Endothelial cell of umbilical vein (primary cell): ENCODE results near the gene MTMR6. TPM values are rescaled to one million over a fixed set of nuclear protein-coding genes. Genes with fewer than 3 reads are reported as not detected.

Source experiments
- BruUV-seq: library from RNA; stranded (reverse); fragments of 400-500 nt; replicated peaks from 2 replicates; lab custom pipeline; 2021; lab: Mats Ljungman, UMichigan
- CTCF ChIA-PET: fragments of 300-600, 350-600 bp; sonication (Branson Sonifier 250); formaldehyde crosslinking; loops from one replicate; lab custom pipeline; 2021; ENCODE audit warnings: antibody characterized with exemption, inconsistent platforms; lab: Charles Lee
- POLR2A ChIA-PET: fragments of 300-600, 350-600 bp; sonication (Branson Sonifier 250); formaldehyde crosslinking; loops from one replicate; lab custom pipeline; 2021; ENCODE audit warnings: antibody characterized with exemption, inconsistent platforms; lab: Charles Lee
- DNase-seq: peaks from one replicate; pipeline ENCODE4 v3.0.0-alpha.2; 2011; ENCODE audit warnings: low read depth, low spot score
- FAIRE-seq: peaks from 2 replicates; lab custom pipeline; 2011; peaks lifted over from hg19 to GRCh38; lab: Jason Lieb, UNC
- H2AFZ ChIP-seq: 2 replicates; pipeline ENCODE4 v1.6.0; 2012; ENCODE audit warnings: low read depth, low read length, control low read depth, inconsistent platforms
- H3K27ac ChIP-seq: 2 replicates; pipeline ENCODE4 v1.5.1; 2011; ENCODE audit warnings: low read depth, mild to moderate bottlenecking, control low read depth, low read length, moderate library complexity; ENCODE audit not compliant: insufficient read depth
- H3K27me3 ChIP-seq, 2 experiments: 2 replicates each; pipeline versions ENCODE4 v1.6.0 to v1.6.1; 2011; ENCODE audit warnings: low read length in 2 of 2, mixed read lengths in 1 of 2; ENCODE audit not compliant: control insufficient read depth in 2 of 2, insufficient read depth in 2 of 2
- H3K36me3 ChIP-seq, 2 experiments: 2 replicates in 1 of 2; 3 replicates in 1 of 2; pipeline ENCODE4 v1.5.1; 2011; ENCODE audit warnings: low read length in 2 of 2, mild to moderate bottlenecking in 1 of 2, moderate library complexity in 1 of 2; ENCODE audit not compliant: control insufficient read depth in 2 of 2, insufficient read depth in 2 of 2; ENCODE audit errors: extremely low read depth in 1 of 2
- H3K4me1 ChIP-seq: 3 replicates; pipeline ENCODE4 v1.5.1; 2011; ENCODE audit warnings: mild to moderate bottlenecking, low read length; ENCODE audit not compliant: control insufficient read depth, insufficient read depth; ENCODE audit errors: extremely low read depth
- H3K4me2 ChIP-seq: 2 replicates; pipeline ENCODE4 v1.6.1; 2011; ENCODE audit warnings: low read length, control low read depth, mixed read lengths; ENCODE audit not compliant: insufficient read depth
- H3K4me3 ChIP-seq, 3 experiments: fragments of 200-600 bp in 1 of 3; sonication (generic), shearing (Covaris generic) in 1 of 3; replicated peaks in 1 of 3; 2 replicates each; pipeline ENCODE4 v1.5.1; 2011 to 2016; ENCODE audit warnings: control low read depth in 3 of 3, low read length in 3 of 3, mild to moderate bottlenecking in 2 of 3, inconsistent platforms in 1 of 3, low read depth in 1 of 3, moderate library complexity in 1 of 3; ENCODE audit not compliant: insufficient read depth in 1 of 3
- H3K79me2 ChIP-seq: 2 replicates; pipeline ENCODE4 v1.6.0; 2012; ENCODE audit warnings: low read length, inconsistent platforms; ENCODE audit not compliant: control insufficient read depth, insufficient read depth
- H3K9ac ChIP-seq: replicated peaks from 2 replicates; pipeline ENCODE3; 2011; ENCODE audit warnings: low read length, control low read depth; ENCODE audit not compliant: insufficient read depth; ENCODE audit errors: extremely low read depth
- H3K9me1 ChIP-seq: replicated peaks from 3 replicates; pipeline ENCODE4 v1.6.0; 2011; ENCODE audit warnings: mild to moderate bottlenecking, low read length; ENCODE audit not compliant: control insufficient read depth, insufficient read depth; ENCODE audit errors: extremely low read depth
- H3K9me3 ChIP-seq: replicated peaks from 2 replicates; pipeline ENCODE4 v1.5.1; 2012; ENCODE audit warnings: low read length, inconsistent platforms; ENCODE audit not compliant: control insufficient read depth, insufficient read depth
- H4K20me1 ChIP-seq: replicated peaks from 2 replicates; pipeline ENCODE3; 2011; ENCODE audit warnings: mild to moderate bottlenecking, low read length; ENCODE audit not compliant: control insufficient read depth, insufficient read depth; ENCODE audit errors: extremely low read depth
- EZH2 ChIP-seq: IDR thresholded peaks from 2 replicates; pipeline ENCODE4 v1.6.1; 2012; ENCODE audit warnings: borderline replicate concordance, low read depth, mild to moderate bottlenecking, moderate library complexity, low read length, inconsistent platforms; ENCODE audit not compliant: severe bottlenecking
- FOS ChIP-seq: IDR thresholded peaks from 2 replicates; pipeline ENCODE4 v1.6.1; 2011; ENCODE audit warnings: mild to moderate bottlenecking, low read length, moderate library complexity, borderline replicate concordance; ENCODE audit not compliant: insufficient read depth
- GATA2 ChIP-seq: IDR thresholded peaks from 2 replicates; pipeline ENCODE4 v1.7.0; 2011; ENCODE audit warnings: low read depth, mild to moderate bottlenecking, moderate library complexity, mixed read lengths, low read length; ENCODE audit not compliant: insufficient read length, insufficient read depth
- JUN ChIP-seq: IDR thresholded peaks from 2 replicates; pipeline ENCODE4 v1.6.1; 2011; ENCODE audit warnings: borderline replicate concordance, low read depth; ENCODE audit not compliant: insufficient read length, insufficient read depth
- MYC ChIP-seq: IDR thresholded peaks from one replicate; pipeline ENCODE4 v1.6.1; 2011; ENCODE audit warnings: mild to moderate bottlenecking, low read depth, low read length
- POLR2A ChIP-seq: IDR thresholded peaks from 2 replicates; pipeline ENCODE4 v1.6.1; 2012; ENCODE audit warnings: low read depth, mild to moderate bottlenecking, control low read depth, low read length
- POLR2AphosphoS5 ChIP-seq: IDR thresholded peaks from 2 replicates; pipeline ENCODE4 v1.6.1; 2012; ENCODE audit warnings: low read depth, mild to moderate bottlenecking, control low read depth, low read length, moderate library complexity; ENCODE audit not compliant: insufficient read depth
- dilution Hi-C: fragments of 300-500 bp; cut with MboI; formaldehyde crosslinking; loops from one replicate; pipeline ENCODE4 v1.15.0; 2019; ENCODE audit warnings: low sequenced_read_pairs; ENCODE audit not compliant: extremely low pct_ligation_motif_present
- intact Hi-C: fragments of 100-400 bp; cut with micrococcal nuclease; formaldehyde crosslinking; loops from one replicate; pipeline ENCODE4 v1.10.0; 2022
- polyA plus RNA-seq, 4 experiments: library from polyadenylated mRNA; depleted of rRNA in 3 of 4; stranded (reverse) in 3 of 4; unstranded in 1 of 4; fragments of >200 nt; gene quantifications; 2 replicates each; pipeline versions ENCODE4 v1.2.1 to v1.2.3, GENCODE V29; 2011 to 2012; ENCODE audit warnings: missing spikeins in 1 of 4
- total RNA-seq: library from RNA; stranded (reverse); gene quantifications from 2 replicates; pipeline ENCODE4 v1.2.3, GENCODE V29; 2021
- TF ChIP-seq, protein P1 (sequence below): IDR thresholded peaks from 2 replicates; pipeline ENCODE4 v1.6.1; 2011; ENCODE audit not compliant: insufficient read depth, insufficient read length
- TF ChIP-seq, protein P2 (sequence below), 2 donors: IDR thresholded peaks; 1 replicate in 1 of 2; 2 replicates in 1 of 2; pipeline ENCODE4 v1.5.1; 2011; ENCODE audit warnings: low read length in 2 of 2, mild to moderate bottlenecking in 2 of 2, moderate library complexity in 2 of 2, control low read depth in 1 of 2, inconsistent platforms in 1 of 2, low read depth in 1 of 2; ENCODE audit not compliant: insufficient read depth in 1 of 2; ENCODE audit errors: extremely low read depth in 1 of 2

Gene MTMR6
- total and polyA plus RNA-seq, 2 donors (not counting 3 experiments of a cell fraction or from before 2014, with no cell fraction given), result 10.2 to 20.9 TPM

DNA sequence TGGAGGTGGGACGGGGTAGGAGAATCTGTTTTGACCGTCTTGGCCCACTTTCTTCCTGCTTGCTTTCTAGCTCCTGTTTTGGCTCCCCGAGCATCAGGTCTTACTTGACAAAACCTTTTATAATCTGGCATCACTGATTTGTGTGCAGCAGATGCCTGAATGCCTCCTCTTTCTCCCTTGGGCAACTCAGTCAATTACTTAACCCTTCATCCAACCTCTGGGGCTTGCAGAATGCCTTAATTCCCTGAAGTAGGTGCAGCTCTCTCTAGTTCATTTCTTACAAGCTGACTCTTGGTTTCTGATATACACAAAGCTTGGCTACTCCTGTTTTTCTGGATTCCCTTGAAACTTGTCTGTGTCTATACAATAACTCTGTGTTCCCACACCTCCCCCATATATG is 8.4 kb upstream of the MTMR6 start:
- no peaks in the 10 kb centered on the region for H3K9me3 ChIP-seq
- CTCF ChIA-PET, result interaction anchor here (2.6 kb wide), 1 partner anchor 8 kb away, joined by 10 read pairs; the partner anchor contains the start of gene MTMR6
- no TSS peak for BruUV-seq
- H3K9me1 ChIP-seq, result no peaks in the 10 kb centered on the region
- peaks cover under 1% of the 10 kb centered on the region for H3K4me1 ChIP-seq
- no peaks in the 10 kb centered on the region for H4K20me1 ChIP-seq
- dilution Hi-C loops, result no loop called here
- no peak overlapping the region for H2AFZ ChIP-seq
- no peak overlapping the region for H3K9ac ChIP-seq
- no peak overlapping the region for H3K27ac ChIP-seq
- FAIRE-seq (no peak), DNase-seq (no peak)
- no peaks in the 10 kb centered on the region for H3K36me3 ChIP-seq
- no peak for TF ChIP-seq JUN
- no peak for TF ChIP-seq POLR2A
- no peak for TF ChIP-seq GATA2
- TF ChIP-seq EZH2, result no peak
- TF ChIP-seq, protein P1, sequence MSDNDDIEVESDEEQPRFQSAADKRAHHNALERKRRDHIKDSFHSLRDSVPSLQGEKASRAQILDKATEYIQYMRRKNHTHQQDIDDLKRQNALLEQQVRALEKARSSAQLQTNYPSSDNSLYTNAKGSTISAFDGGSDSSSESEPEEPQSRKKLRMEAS, result no peak
- TF ChIP-seq FOS, result no peak
- no peak for TF ChIP-seq POLR2AphosphoS5
- TF ChIP-seq, protein P2, sequence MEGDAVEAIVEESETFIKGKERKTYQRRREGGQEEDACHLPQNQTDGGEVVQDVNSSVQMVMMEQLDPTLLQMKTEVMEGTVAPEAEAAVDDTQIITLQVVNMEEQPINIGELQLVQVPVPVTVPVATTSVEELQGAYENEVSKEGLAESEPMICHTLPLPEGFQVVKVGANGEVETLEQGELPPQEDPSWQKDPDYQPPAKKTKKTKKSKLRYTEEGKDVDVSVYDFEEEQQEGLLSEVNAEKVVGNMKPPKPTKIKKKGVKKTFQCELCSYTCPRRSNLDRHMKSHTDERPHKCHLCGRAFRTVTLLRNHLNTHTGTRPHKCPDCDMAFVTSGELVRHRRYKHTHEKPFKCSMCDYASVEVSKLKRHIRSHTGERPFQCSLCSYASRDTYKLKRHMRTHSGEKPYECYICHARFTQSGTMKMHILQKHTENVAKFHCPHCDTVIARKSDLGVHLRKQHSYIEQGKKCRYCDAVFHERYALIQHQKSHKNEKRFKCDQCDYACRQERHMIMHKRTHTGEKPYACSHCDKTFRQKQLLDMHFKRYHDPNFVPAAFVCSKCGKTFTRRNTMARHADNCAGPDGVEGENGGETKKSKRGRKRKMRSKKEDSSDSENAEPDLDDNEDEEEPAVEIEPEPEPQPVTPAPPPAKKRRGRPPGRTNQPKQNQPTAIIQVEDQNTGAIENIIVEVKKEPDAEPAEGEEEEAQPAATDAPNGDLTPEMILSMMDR (IDR thresholded peaks at IDR 0.05; ENCODE audit: extremely low read depth in 1 of 2, insufficient read depth in 1 of 2, low read depth in 1 of 2, low read length in 2 of 2), result no peak
- no peak for TF ChIP-seq MYC
- POLR2A ChIA-PET, result no interaction called here
- no peaks in the 10 kb centered on the region for H3K79me2 ChIP-seq
- intact Hi-C loops, result no loop called here
- no peak overlapping the region for H3K4me3 ChIP-seq
- H3K4me2 ChIP-seq, result no peak overlapping the region
- H3K27me3 ChIP-seq, result peaks cover 32 to 58% of the 10 kb centered on the region in 2 experiments
